NCI-H1436 treated with DMSO at 0.1 percent for 48 hours (cell line): ENCODE data around the gene CAMSAP2.
"Not testable (repeated sequence)": the region's sequence is repeated elsewhere in the genome, so short reads cannot be mapped to it uniquely, and the experiment has no call there.

ENCODE experiments used
- DNase-seq: peaks from one replicate; lab custom pipeline; 2025; lab: John Stamatoyannopoulos, UW

CAMSAP2 gene

DNA sequence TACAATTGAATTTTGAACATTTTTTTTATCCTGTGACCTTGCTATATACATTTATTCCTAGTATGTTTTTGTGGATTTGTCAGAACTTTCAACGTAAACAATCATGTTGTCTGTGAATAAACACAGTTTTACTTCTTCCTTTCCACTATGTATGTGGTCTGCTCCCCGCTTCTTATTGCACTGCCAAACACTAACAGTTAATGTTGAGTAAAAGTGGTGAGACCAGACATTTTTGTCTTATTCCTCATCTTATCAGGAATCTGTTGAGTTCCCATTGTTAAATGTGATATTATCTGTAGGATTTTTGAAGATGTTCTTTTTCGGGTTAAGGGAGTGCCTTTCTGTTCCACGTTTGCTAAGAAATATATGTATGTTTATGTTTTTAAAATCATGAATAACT is 45.9 kb downstream of the CAMSAP2 start:
- DNase-seq = no peak

DNA sequence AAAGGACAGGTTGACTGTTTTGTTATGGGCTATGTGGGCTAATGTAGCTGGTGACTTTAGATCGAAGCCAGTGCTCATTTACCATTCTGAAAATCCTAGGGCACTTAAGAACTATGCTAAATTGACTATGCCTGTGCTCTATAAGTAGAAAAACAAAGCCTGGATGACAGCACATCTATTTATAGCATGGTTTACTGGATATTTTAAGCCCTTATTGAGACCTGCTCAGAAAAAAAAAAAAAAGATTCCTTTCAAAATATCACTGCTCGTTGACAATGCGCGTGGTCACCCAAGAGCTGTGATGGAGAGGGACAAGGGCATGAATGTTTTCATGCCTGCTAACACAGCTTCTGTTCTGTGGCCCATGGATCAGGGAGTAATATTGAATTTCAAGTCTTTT is 48.1 kb downstream of the CAMSAP2 start:
- DNase-seq = no peak

DNA sequence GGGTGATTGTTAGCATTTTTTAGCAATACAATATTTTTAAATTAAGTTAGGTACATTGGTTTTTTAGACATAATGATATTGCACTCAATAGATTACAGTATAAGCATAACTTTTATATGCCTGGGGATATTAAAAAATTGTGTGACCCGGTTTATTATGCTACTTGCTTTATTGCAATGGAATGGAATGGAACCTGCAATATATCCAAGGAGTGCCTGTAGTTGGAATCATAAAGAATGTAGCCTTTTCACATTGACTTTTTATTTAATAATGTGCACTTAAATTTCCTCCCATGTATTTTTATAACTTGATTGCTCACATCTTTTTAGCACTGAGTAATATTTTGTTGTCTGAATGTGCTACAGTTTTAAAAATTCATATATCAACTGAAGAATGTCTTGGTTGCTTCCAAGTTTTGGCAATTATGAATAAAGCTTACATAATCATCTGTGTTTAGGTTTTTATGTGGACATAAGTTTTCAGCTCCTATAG is 49.2 kb downstream of the CAMSAP2 start:
- no peak for DNase-seq

DNA sequence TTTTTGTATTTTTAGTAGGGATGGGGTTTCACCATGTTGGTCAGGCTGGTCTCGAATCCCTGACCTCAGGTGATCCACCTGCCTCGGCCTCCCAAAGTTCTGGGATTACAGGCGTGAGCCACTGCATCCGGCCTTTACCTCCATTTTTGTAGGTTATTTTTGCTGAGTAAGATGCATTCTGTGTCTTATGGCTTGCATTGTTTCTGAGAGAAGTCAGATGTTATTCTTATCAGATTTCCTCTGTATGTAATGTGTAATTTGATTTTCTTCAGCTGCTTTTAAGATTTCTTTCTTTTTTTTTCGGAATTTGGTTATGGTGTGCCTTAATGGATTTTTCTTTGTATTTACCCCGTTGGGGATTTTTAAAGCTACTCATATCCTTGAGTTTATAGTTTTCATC is 52.3 kb downstream of the CAMSAP2 start:
- not testable (repeated sequence) for DNase-seq

DNA sequence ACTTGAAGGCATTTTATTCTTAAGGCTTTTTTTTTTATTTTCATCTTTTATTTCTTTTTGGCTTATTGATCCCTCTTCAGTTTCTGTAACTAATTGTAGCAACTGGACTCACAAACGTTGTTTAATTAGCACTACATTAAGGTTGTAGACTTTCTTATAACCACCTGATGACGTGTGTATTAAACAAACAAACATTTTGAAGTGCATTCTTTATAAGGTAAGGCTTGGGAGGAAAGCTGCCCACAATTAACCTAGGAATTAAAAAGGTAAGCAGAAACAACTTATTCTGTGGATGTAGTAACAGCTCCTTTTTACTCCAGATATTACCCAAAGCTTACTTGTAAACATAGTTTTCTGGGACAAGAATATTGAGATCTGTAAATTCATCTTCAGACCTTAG is 55.0 kb downstream of the CAMSAP2 start:
- no peak for DNase-seq

DNA sequence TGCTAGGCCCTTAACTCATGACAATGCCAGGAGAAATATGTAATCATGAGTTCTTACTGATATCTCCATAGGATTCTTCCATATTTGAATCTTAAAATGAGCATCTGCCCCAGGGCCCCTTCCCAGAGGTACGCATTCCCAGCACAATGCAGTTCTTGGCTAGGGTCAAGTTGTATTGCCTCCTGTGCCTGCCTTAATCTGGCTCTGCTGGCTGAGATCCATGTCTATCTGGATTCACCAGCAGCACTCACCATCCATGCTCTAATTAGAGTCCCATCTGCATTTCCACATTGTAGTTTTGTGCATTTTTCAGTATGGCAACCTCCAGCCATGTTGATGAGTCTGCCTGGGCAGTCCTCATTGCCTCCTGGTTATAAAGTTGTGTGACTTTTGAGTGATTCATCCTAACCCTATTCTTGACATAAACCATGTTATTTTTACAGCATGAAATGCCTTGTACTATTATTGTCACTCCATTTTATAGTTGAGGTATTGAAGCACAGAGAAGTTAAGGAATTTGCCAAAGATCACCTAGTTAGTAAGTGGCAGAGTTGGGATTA is 55.9 kb downstream of the CAMSAP2 start:
- DNase-seq = no peak

DNA sequence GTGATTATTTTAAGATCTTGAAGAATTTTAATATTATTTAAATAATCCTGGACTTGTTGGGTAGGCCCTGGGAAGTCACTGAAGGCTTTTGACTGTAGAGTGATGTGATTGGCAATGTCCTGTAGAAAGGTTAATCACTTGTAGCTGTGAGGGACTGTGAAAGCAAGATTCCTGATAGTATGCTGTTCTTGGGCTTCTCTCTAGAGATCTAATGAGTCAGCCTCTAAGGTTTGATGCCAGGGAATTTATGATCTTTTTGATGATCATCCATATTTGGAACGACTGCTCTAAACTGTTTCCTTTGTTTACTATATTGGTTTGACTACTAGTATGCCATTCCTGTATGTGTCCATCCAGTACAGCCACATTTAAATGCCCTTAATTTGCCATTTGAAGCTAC is 56.5 kb downstream of the CAMSAP2 start:
- no peak for DNase-seq

DNA sequence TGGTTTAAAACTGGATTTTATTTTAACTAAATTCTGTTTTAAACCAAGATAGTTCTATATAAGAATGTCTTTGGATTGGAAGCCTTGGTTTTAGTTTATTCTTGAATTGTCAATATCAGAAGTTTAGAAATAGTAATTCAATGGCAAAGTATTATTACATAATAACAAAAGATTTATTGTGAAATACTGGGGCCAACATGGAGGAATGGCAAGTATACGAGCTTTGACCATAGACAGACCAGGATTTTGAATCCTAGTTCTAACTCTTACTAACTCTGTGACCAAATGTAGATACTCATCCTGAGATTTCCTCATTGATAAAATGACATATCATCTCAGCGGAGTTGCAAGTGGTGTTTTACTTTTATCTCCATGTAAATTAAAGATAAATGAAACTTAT is 63.3 kb downstream of the CAMSAP2 start:
- DNase-seq = no peak

DNA sequence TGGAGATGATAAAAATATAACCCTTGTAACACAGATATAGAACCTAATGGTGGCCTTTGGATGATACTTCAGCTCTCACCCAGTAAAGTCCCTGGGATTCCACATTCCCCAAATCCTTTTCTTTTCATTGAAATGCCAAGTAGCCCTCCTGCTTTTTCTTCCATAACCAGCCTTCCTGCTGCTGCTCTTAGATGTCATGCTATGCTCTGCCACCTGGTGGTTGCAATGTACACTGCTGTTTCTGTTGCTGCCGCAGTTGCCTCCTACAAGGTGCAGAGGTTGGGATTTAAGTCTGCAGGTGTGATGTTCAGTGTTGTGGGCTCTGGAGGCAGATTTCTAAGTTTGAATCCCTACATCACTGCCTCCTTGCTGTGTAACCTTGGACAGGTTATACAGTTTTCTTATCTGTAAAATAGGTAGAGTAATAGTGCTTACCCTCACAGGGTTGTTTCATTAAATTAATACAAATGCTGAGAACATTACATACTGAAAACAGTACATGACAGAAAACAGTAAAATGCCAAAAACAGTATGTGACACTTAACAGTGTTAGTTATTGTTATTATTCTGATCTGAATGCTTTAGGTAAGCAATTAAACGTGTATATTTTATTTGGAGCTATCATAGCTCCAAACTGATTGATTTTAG is 64.3 kb downstream of the CAMSAP2 start:
- peak; percentile 25 for DNase-seq

DNA sequence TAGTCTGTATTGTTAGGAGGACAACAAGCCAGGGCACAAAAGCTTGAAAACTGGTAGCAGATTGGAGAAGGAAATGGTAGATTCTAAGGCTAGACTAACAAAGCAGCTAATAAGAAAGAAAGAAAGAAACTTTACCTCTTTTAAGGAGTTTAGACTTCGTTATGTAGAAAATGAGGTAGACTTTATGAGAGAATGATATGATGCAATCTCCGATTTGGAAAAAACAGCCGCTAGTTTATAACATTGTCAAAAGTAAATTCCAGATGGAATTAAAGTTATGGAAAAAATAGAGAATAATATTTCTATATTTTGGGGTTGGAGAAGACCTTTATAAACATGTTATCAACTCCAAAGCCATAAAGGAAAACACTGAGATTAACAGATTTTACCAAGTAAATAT is 67.0 kb downstream of the CAMSAP2 start:
- no peak for DNase-seq

DNA sequence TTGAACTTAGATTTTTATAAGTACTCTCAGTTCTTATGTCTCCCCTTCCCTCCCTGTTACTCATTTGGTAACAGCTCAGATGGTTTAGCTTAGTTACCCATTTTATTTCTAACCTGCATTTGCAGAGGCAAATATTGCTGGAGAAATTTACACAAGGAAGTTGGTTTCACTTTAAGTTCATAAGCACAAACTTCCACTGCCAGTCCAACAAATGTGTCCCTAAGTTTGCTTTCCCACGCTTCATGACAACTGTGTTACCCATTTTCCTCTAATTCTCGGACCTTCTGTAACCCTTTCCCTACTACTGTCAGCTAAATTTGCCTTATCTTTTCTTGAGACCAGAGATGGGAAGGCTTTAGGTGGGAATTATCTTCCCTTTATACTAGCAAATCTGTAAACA is 70.2 kb downstream of the CAMSAP2 start:
- DNase-seq = no peak

DNA sequence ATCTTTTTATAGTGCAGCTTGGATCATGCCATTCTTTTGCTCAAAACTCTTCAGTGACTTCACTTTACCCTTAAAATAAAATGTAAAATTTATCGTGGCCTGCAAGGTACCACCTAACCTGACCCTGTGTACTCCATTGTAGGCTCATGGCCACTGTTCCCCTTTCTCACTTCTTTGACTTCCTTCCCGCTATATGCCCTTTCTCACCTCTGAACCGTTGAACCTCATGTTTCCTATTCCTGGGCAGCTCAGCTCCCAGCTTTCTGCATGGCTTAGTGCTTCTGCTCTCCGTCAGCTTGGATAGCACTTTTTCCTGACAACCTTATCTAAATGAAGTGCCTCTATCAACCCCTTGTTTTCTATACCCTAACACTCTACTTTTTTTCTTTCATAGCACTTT is 73.0 kb downstream of the CAMSAP2 start:
- DNase-seq = no peak

DNA sequence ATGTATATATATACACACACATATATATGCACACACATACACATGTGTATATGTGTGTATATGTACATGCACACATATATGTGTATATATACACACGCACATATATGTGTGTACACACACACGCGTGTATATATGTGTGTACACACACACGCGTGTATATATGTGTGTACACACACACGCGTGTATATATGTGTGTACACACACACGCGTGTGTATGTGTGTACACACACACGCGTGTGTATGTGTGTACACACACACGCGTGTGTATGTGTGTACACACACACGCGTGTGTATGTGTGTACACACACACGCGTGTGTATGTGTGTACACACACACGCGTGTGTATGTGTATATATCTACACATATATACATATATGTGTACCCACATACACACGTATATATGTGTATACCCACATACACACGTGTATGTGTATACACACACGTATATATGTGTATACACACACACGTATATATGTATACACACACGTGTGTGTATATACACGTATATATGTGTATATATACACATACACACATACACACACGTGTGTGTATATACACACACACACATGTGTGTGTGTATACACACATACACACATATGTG is 78.0 kb downstream of the CAMSAP2 start:
- DNase-seq = not testable (repeated sequence)

DNA sequence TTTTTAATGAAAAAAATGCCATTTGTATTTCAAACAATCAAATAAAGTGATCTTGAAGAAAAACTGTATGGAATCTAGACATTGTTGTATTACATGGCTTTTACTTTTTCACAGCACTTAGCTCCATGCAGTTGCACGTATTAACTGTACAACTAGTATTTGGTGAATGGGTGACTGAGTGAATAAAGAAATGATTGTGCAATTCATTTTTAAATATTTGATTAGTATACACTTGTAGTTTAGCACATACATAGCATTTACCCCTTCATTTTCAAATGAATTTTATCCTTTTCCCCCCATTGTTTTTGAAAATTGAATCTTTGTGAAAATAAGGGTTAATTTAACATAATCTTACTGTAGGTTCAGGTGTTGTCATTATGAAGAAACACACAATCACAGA is 79.6 kb downstream of the CAMSAP2 start:
- no peak for DNase-seq

DNA sequence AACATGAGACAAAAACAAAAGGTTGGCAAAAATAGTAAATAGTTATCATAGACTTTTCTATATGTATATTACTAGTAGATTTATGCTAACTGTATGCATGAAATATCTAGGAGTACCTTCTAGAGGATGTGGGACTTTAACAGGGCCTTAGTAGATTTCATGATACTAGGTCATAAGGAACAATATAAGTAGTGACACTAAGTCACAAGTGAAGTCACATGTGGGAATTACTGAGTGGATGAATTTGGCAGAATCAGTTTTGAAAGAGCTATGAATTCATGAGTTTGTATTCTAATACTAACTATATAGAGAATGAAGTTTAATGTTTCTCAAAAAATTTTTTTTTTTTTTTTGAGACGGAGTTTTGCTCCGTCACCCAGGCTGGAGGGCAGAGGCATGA is 81.0 kb downstream of the CAMSAP2 start:
- no peak for DNase-seq

DNA sequence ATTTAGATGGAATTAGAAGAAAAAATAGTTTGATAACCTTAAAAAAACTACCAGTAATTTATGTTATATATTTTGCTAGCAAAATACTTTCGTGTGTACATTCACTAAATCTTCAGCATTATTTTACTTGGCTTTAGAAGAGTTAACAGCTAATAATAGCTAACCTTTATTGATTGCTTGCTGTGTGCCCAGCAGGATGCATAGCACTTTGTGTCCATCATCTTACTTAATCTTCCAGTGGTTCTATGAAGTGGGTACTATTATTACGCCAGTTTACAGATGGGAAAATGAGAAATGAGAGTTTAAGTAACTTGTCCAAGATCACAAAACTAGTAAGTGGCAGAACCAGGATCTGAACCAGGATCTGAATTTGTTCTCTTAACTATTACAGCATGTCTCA is 92.4 kb downstream of the CAMSAP2 start:
- DNase-seq = no peak

DNA sequence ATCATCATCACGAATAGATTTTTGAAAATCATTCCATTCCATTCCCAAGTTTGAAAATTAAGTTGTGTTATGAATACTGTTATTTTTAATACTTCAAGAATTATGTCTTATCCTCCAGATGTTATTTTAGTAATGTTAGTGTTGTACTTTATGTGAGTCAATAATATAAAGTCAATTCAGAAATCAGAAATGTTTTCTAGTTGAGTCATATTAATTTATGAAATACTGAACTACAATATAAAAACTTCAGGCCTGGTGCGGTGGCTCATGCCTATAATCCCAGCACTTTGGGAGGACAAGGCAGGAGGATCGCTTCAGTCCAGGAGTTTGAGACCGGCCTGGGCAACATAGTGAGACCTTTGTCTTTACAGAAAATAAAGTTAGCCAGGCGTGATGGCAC is 95.7 kb downstream of the CAMSAP2 start:
- DNase-seq = no peak

DNA sequence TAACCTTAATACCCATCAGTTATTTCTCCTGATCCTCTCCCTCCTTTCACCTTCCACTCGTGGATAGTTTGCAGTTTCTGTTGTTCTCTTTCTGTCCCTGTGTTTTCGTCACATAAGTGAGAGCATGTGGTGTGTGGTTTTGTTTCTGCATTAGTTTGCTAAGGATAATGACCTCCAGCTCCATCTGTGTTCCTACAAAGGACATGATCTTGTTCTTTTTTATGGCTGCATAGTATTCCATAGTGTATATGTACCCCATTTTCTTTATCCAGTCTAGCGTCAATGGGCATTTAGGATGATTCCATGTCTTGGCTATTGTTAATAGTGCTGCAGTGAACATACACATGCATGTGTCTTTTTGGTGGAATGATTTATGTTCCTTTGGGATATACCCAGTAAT is 97.5 kb downstream of the CAMSAP2 start:
- DNase-seq = no peak

DNA sequence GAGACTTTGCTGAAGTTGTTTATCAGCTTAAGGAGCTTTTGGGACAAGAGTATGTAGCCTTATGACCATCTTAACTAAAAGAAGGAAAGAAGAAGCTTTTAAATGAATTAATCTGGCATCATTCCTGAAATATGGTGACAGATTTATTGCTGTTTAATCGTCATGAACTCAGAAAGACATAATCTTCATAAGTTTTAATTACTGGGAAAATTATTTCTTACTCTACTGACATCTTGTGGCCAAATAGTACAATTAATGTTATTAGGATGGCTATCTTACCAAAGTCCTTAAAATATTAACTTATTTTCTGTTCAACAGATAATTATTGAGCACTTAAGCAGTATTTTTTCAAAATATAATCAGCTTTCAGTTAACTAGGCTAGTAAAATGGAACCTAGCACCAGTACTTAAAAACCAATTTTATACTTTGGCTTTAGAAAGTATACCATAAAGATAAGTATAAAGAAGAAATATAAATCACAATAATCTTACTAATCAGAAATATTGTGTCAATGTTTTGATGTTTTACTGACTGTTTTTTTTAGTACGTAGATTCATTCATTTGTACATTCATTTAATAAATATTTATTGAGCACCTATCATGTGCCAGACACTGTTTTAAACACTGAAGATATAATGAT is 99.4 kb downstream of the CAMSAP2 start:
- no peak for DNase-seq

DNA sequence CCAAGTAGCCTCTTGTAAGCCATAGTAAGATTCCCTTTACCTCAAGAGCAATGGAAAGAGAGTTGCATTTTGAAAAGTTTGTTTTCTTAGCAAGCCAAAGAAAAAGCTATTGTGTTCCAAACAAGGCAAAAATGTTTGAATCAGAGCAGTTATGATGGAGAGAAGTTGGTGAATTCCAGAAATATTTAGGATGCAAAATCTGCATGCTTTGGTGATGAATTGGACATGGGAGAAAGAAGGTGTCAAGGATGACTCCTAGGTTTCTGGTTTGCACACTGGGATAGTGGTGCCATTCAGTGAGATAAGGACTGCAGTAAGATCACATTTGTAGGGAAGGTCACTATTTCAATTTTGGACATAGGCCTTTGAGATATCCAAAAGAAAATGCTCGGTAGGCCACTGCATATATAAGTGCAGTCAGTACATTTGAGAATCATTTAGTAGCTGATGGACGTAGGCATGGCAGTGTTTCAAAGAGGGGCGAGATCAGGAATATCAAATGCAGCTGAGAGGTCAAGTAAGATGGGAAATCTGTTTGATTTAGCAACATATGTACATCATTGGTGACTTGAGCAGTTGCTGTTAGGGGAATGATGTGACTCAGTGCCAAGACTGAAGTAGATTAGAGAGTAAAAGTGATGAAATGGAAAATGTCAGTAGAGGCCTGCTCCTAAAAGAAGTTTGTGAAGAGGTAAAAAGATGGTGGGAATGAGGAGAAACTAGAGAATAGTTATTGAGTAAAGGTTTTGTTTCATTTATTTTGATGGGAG is 100.2 kb downstream of the CAMSAP2 start:
- no peak for DNase-seq

DNA sequence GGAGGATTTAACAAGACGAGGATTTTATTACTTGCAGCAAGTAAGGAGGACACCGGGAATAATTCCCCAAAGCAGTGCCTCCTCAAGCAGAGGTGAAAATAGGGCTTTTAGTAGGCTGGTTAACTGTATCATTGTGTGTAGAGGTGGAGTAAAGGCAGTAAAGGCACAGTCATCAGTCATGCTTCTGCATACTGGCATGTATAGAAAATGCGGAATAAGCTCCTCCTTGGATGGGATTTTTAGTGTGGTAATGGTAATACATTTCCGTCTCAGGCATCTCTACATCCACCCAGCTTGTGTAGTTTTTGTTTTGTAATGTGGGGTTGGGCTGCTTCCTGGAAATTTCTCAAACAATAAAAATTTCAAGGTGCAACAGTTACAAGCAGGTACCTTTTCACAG is 106.7 kb downstream of the CAMSAP2 start:
- no peak for DNase-seq

DNA sequence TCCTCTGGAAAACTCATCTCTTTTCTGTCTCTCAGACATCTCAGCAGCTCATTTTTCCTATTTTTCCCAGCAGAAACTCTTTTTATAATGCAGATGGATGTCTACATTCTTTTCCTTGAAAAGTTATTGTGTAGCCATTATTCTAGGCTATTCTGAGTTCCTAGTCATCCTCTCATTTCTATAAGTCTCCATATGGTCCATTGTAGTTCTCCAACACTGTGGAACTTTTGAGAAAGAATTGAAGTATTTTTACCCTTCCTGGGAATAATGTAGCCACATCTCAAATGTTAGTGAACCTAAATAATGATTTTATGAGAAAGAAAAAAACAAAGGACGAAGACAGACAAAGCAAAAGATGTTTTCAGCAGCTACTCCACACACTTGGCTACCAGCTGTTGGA is 107.7 kb downstream of the CAMSAP2 start:
- DNase-seq = no peak

DNA sequence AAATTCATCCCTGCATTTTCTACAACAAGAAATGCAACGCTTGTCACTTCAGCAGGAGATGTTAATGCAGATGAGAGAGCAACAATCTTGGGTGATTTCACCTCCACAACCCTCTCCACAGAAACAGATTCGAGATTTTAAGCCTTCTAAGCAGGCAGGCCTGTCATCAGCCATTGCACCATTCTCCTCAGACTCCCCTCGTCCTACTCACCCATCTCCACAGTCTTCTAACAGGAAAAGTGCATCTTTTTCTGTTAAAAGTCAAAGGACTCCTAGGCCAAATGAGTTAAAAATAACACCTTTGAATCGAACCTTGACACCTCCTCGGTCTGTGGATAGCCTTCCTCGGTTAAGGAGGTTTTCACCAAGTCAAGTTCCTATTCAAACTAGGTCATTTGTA is 110.7 kb downstream of the CAMSAP2 start:
- no peak for DNase-seq
